ENCODE results near the gene SOX15.

The SOX15 gene

GRCh38 chr17:7555320-7555948 is 34.5 kb downstream of the SOX15 start:
- TF ChIP-seq CTCF (IDR thresholded peaks at IDR 0.05; ENCODE audit: insufficient read depth, missing control alignments): no peak
- FAIRE-seq (no peak), DNase-seq (ENCODE audit: insufficient read length, low spot score) (no peak)

GRCh38 chr17:7553356-7553755 is 36.5 kb downstream of the SOX15 start:
- FAIRE-seq: no peak
- no peak for DNase-seq (ENCODE audit: insufficient read length, low spot score)
- no peak for TF ChIP-seq CTCF (IDR thresholded peaks at IDR 0.05; ENCODE audit: insufficient read depth, missing control alignments)

GRCh38 chr17:7552621-7553051 is 37.3 kb downstream of the SOX15 start:
- FAIRE-seq: no peak
- no peak for DNase-seq (ENCODE audit: insufficient read length, low spot score)
- no peak for TF ChIP-seq CTCF (IDR thresholded peaks at IDR 0.05; ENCODE audit: insufficient read depth, missing control alignments)

DNA sequence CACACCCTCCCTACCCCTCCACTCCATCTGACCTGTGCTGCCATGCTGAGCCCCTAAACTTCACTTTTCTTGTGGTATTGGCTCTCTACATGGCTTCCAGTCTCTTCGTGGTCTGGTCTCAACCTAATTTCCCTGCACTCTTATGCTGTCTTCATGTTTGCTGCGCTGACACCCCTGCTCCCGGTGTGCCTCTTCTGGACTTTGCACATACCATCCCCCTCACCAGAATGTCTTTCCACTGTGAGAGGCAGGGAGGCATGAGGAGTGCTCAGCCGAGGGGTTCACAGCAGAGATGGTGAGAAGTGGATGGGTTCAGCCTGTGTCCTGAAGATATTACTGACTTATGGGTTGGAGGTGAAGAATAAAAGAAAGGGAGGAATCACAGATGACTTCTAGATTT is 38.5 kb downstream of the SOX15 start:
- no peak for TF ChIP-seq CTCF (IDR thresholded peaks at IDR 0.05; ENCODE audit: insufficient read depth, missing control alignments)
- FAIRE-seq: no peak

GRCh38 chr17:7550344-7550743 is 39.5 kb downstream of the SOX15 start:
- TF ChIP-seq CTCF (IDR thresholded peaks at IDR 0.05; ENCODE audit: insufficient read depth, missing control alignments): no peak
- DNase-seq (ENCODE audit: insufficient read length, low spot score) (no peak), FAIRE-seq (no peak)

More for the DNA sequence above, 38.5 kb downstream of the SOX15 start:
- DNase-seq (ENCODE audit: insufficient read length, low spot score): no peak

DNA sequence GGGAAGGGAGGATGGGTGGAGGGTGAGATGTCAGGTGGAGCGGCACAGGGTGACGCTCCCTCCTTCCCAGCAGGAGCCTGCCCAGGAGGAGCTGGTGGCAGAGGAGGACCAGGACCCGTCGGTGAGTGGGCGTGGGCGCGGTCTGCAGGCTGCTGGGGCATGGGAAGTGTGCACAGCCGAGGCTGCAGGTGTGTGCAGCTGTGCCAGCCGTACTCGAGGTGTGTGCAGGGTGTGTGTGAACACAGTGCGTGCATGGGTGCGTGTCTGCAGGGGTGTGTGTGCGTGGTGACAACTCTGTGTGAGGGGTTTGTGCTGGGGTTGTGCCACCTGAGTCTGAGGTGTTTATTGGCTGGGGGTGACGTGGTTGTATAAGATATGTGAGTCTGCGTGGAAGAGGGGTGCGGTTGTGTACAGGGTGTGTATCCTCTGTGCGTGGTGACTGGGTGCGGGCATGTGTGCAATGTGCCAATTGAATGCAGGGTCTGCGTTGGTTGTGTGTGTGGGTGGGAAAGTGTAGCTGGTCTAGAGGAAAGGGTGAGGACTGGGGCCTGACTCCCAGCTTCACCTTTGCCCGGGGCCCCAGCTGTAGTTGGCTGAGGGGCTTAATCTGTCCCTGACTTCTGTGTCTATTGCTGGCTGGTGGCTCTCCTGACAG is 40.4 kb downstream of the SOX15 start:
- DNase-seq (ENCODE audit: insufficient read length, low spot score) (no peak), FAIRE-seq (no peak)
- no peak for TF ChIP-seq CTCF (IDR thresholded peaks at IDR 0.05; ENCODE audit: insufficient read depth, missing control alignments)

Data from D721Med (cell line).